NCI-H774 (cell line): ENCODE results near the gene SCPEP1.

ENCODE experiments used
- DNase-seq: peaks from one replicate; lab custom pipeline; 2025; lab: John Stamatoyannopoulos, UW

SCPEP1 gene

GRCh38 chr17:57001541-57001940, 23.6 kb downstream of the SCPEP1 start:
- no peak for DNase-seq

- DNase-seq: no peak
Observed at GRCh38 chr17:57002904-57003303, 25.0 kb downstream of the SCPEP1 start.

DNA sequence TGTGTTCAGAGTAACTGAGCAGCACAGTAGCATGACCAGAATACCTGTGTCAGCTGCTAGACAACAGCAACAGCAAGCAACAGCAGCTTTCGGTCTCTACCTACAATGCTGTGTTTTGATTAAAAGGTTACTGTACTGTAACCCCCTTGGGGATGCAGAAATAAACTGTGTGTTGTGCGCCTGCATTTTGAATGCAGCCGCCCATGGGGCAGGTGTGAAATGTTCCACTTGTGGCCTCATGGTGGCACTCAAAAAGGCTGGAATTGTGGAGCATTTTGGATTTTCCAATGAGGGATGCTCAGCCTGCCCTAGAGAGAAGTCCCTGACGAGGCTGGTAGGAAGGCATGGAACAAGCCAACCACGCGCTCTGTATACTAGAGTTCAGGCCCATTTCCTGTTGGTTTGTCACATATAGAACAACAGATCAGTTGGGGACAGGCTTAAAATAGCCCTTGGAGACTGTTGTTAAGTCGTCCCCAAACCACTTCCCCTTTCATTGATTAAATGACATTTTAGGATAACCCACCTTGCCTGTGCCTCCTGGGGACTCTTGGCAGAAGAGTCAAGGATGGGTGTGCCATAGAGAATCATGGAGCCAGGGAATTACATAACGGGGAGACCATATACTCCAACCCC, 27.1 kb downstream of the SCPEP1 start:
- no peak for DNase-seq

DNA sequence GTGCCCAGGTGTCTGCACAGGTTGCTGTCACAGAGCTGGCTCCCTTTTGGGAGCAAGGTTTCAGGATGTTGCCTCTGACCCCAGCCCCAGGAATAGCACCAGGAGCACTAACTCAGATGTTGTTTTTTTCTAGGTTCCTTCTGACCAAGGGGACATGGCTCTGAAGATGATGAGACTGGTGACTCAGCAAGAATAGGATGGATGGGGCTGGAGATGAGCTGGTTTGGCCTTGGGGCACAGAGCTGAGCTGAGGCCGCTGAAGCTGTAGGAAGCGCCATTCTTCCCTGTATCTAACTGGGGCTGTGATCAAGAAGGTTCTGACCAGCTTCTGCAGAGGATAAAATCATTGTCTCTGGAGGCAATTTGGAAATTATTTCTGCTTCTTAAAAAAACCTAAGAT, 28.1 kb downstream of the SCPEP1 start:
- no peak for DNase-seq

GRCh38 chr17:57008958-57009357, 31.0 kb downstream of the SCPEP1 start:
- no peak for DNase-seq

DNA sequence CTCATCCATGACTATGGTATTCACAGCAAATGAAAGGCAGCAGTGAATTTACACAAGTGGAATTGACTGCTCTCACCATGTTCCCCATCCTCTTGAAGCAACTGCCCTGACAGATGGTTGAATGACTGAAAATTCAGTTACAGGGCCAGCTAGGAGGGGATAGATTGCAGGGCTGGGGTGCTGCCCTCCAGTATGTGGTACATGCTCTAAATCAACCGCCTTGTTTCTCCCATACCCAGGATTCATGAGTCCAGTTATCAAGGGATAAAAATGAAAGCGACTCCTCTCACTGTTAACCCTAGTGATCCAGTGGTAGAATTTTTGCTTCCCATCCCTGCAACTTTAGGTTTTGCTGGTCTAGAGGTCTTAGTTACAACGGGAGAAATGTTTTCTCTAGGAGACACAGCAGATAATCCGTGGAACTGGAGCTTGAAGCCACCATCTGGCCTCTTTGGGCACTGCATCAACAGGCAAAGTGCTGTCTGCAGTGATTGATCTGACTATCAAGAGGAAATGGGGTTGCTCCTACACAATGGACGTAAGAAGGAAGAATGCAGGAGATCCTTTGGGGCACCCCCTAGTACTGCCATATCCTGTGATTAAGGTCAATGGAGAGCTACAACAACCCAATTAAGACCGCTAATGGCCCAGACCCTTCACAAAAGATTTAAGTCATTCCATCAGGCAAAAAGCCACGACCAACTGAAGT, 32.0 kb downstream of the SCPEP1 start:
- DNase-seq: peak; percentile 60

- no peak for DNase-seq
Observed at GRCh38 chr17:57010487-57010886, 32.6 kb downstream of the SCPEP1 start.

GRCh38 chr17:57011491-57012015, 33.6 kb downstream of the SCPEP1 start:
- no peak for DNase-seq

GRCh38 chr17:57016071-57016763, 38.3 kb downstream of the SCPEP1 start:
- DNase-seq: no peak

DNA sequence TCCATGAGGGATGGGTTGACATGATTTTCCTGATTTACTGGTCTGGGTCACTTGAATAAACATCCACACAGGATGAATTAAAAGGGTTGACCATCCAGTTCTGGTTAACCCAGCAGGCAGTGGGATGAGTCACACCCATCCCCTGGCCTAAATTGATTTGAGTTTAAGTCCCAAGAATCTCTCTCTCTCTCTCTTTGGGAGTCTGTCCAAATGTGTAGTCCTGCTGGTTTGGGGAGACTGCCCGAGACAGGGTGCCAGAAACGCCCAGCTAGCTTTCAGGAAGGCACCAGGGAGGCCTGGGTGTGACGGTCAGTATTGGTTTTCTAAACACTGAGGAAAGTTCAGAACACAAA, 38.8 kb downstream of the SCPEP1 start:
- no peak for DNase-seq

GRCh38 chr17:57017625-57018024, 39.7 kb downstream of the SCPEP1 start:
- DNase-seq: no peak

DNA sequence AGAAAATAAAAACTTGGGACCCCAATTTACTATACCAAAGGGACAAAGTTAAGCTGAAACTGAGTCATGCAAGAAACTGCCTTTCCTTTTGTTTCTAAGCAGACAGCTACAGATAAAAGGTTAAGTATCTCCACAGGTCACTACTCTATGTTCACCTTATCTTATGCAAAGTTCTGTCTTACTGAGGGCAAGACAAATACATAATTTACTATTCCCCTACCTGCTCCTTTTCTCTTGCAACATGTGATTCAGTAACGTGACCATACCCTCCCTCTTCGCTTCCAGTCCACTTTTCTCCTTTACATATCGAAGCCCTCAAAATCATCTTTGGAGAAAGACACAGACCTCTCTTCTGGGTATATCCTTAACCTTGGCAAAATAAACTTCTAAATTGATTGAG, 42.3 kb downstream of the SCPEP1 start:
- no peak for DNase-seq

- peak; percentile 59 for DNase-seq
Observed at GRCh38 chr17:57021226-57021940, 43.5 kb downstream of the SCPEP1 start.

DNA sequence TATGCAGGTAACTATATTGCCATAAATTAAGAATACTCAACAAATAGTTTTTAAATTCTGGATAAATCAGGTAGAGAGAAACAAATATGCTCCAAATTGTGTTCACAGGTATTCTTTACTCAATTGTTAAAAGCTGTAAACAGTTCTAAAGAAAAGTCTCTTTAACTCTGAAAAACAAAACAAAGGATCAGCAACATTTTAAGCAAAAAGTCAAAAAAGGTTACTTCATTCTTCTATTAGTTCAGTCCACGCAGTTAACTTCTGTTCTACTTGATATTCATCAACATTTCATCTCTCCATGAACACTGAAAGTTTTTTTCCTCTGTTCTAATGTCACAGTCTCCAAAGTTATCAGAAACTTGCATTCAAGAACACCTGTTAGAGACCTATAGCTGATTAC, 47.9 kb downstream of the SCPEP1 start:
- no peak for DNase-seq

- DNase-seq: no peak
Observed at GRCh38 chr17:57027852-57028251, 49.9 kb downstream of the SCPEP1 start.

DNA sequence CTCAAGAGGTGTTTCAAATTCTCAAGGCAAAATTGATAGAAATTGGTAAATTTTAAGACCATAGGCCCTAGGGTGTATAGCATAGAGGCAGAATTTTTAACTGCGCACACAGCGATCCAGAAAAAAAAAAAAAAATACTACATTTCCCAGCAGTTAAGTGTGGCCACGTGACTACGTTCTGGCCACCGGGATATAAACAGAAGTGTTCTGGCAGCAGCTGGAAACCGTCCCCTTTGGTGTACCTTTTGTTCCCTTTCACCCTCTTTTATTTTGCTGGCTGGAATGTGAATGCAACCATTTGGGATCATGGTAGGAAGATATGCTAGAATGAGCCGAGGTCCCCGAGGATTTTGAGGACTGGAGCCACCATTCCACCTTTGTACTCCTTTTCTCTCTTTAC, 54.4 kb downstream of the SCPEP1 start:
- DNase-seq: peak; percentile 77

DNA sequence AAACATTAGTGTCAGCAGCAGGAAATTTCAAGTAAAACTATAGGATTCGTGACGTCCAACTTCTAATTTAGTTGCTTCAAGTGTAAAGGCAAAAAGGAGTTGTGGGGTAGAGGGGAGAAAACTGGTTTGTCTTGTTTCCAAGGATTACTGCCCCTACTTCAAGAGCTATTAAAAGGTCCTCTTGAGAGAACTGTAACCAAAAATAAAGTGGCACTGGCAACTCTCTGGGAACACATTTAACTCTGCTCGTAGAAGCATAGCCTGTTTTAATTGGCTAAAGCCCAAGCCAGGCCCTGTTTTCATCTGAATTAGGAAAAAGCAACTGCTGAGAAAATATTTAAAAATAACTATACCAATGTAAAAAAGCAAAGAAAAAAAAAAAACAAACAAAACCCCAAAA, 55.4 kb downstream of the SCPEP1 start:
- peak; percentile 84 for DNase-seq

DNA sequence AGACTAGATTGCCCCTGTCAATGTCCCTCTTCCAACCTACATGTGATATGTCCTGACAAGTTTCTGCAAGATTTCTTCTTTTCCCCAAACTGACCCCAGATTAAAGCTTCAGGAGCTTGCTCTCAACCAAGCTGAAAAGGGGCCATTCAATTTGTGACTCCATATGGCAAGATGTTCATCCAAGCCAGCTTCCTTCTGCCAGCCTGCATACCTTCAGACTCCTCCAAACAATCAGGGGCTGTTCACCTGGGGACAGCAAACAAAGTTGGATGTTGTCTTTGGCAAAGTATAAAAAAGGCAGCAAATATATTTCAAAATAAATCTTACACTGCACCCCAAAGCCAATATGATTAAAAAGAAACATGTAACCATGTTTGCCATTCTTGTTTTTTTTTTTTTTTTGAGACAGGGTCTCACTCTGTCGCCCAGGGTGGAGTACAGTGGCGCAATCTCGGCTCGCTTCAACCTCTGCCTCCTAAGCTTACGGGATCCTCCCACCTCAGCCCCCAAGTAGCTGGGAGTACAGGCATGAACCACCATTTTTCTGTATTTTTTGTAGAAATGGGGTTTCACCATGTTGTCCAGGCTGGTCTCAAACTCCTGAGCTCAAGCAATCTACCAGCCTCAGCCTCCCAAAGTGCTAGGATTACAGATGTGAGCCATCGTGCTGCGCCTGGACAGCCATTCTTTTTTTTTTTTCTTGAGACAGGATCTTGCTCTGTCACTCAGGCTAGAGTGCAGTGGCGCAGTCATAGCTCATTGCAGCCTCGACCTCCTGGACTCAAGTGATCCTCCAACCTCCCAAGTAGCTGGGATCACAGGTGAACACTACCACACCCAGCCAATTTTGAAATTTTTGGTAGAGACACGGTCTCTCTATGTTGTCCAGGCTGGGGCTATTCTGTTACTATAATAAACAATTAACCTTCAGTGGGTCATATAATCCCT, 57.1 kb downstream of the SCPEP1 start:
- no peak for DNase-seq

GRCh38 chr17:57035971-57036481, 58.1 kb downstream of the SCPEP1 start:
- peak; percentile 35 for DNase-seq

DNA sequence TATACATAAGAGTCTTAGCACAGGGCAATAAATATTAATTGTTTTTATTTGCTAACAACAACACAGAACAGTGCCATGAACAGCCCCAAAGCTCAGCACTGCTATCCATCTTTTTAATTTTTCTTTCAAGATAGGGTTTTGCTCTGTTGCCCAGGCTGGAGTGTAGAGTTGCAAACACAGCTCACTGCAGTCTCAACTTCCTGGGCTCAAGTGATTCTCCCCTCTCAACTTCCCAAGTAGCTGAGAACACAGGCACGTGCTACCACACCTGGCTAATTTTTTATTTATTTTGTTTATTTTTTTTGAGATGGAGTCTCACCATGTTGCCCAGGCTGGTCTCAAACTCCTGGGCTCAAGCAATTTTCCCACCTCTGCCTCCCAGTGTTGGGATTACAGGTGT, 59.5 kb downstream of the SCPEP1 start:
- DNase-seq: no peak

DNA sequence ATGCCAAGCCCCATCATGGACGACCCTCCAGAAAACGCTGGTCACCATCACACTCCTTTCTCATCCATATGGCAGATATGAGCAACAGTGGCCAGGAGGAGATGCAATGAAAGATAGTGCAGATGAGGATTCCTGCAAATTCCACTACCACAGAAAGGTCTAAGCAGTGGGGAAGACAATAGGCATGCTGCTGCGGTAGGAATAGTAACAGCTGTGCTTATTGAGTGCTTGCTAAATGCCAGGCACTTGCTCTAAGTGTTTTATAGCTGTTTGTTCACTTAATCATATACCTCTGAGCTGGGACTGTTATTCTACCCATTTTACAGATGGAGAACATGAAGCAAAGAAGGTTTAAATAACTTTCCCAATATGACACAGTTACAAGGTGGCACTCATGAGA, 60.6 kb downstream of the SCPEP1 start:
- DNase-seq: no peak
